ENCODE data around the gene RAB39B. TPM values are rescaled to one million over a fixed set of nuclear protein-coding genes. Genes with fewer than 3 reads are reported as not detected.
"Not testable (repeated sequence)": the region's sequence is repeated elsewhere in the genome, so short reads cannot be mapped to it uniquely, and the experiment has no call there.

Gene RAB39B
- total and polyA plus RNA-seq, 10 of the 15 experiments (the other 5 are each of a cell fraction or from before 2014, with no cell fraction given) = 1.6 to 8.6 (median 6.7) TPM

DNA sequence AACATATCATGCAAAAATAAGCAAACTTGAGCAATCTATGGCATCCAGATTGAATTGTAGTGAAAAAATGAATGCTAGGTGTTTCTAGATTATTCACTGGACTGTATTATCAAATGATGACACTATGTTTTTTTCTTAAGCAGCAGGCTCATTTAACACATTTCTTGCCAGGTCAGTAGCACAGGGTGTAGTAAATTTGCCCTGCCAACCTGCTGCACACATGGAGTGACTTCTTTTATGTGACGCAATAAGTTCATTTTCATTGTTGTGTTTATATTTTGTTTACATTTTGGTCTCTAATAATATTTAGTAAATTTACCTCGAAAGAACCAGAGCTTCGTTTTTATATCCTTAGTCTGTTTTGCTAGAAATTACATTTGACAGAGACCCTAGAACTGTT lies 38.5 kb downstream of the RAB39B start (continued):
- TF ChIP-seq ZNF274 (IDR thresholded peaks at IDR 0.05; ENCODE audit: insufficient read depth, insufficient read length) (no peak), CBX3 (IDR thresholded peaks at IDR 0.05; ENCODE audit: borderline replicate concordance, low read depth) (no peak), STAT1 (conservative IDR thresholded peaks at IDR 0.05) (no peak), SMC3 (IDR thresholded peaks at IDR 0.05; ENCODE audit: borderline replicate concordance, low read length) (no peak)
- TF ChIP-seq, protein P1, sequence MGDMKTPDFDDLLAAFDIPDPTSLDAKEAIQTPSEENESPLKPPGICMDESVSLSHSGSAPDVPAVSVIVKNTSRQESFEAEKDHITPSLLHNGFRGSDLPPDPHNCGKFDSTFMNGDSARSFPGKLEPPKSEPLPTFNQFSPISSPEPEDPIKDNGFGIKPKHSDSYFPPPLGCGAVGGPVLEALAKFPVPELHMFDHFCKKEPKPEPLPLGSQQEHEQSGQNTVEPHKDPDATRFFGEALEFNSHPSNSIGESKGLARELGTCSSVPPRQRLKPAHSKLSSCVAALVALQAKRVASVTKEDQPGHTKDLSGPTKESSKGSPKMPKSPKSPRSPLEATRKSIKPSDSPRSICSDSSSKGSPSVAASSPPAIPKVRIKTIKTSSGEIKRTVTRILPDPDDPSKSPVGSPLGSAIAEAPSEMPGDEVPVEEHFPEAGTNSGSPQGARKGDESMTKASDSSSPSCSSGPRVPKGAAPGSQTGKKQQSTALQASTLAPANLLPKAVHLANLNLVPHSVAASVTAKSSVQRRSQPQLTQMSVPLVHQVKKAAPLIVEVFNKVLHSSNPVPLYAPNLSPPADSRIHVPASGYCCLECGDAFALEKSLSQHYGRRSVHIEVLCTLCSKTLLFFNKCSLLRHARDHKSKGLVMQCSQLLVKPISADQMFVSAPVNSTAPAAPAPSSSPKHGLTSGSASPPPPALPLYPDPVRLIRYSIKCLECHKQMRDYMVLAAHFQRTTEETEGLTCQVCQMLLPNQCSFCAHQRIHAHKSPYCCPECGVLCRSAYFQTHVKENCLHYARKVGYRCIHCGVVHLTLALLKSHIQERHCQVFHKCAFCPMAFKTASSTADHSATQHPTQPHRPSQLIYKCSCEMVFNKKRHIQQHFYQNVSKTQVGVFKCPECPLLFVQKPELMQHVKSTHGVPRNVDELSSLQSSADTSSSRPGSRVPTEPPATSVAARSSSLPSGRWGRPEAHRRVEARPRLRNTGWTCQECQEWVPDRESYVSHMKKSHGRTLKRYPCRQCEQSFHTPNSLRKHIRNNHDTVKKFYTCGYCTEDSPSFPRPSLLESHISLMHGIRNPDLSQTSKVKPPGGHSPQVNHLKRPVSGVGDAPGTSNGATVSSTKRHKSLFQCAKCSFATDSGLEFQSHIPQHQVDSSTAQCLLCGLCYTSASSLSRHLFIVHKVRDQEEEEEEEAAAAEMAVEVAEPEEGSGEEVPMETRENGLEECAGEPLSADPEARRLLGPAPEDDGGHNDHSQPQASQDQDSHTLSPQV (IDR thresholded peaks at IDR 0.05) = no peak

DNA sequence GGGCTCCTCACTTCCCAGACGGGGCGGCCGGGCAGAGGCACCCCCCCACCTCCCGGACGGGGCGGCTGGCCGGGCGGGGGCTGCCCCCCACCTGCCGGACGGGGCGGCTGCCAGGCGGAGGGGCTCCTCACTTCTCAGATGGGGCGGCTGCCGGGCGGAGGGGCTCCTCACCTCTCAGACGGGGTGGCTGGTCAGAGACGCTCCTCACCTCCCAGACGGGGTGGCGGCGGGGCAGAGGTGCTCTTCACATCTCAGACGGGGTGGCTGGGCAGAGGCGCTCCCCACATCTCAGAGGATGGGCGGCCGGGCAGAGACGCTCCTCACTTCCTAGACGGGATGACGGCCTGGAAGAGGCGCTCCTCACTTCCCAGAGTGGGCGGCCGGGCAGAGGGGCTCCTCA lies 40.5 kb downstream of the RAB39B start:
- 86% methylated on average over 23 of the region's 30 CpGs for WGBS (ENCODE audit: insufficient coverage, insufficient replicate concordance, low lambda C conversion rate, missing lambda C conversion rate)
- H3K9me3 ChIP-seq (replicated peaks; ENCODE audit: control insufficient read depth, insufficient read depth, low read length); intact Hi-C loops (cut with micrococcal nuclease; ENCODE audit: unreplicated experiment); in situ Hi-C loops (cut with MboI); CTCF ChIA-PET; H2AFZ ChIP-seq (ENCODE audit: control insufficient read depth, low read depth, low read length); H4K20me1 ChIP-seq (ENCODE audit: control insufficient read depth, insufficient read depth); FAIRE-seq; SMC1A ChIA-PET (ENCODE audit: uncharacterized antibody, unreplicated experiment); H3K79me2 ChIP-seq (ENCODE audit: control insufficient read depth, insufficient read depth, low read length); POLR2A ChIA-PET; RAD21 ChIA-PET (ENCODE audit: unreplicated experiment); BruUV-seq (replicated peaks); H3K4me2 ChIP-seq (ENCODE audit: control insufficient read depth, insufficient read depth); H3K27me3 ChIP-seq (replicated peaks in 1 of 2; ENCODE audit: control insufficient read depth in 2 of 2, insufficient read depth in 2 of 2, low read length in 1 of 2); H3K27ac ChIP-seq (ENCODE audit: control insufficient read depth, insufficient read depth); ATAC-seq; H3K9ac ChIP-seq (ENCODE audit: control insufficient read depth, insufficient read depth, low read length); H3K4me3 ChIP-seq; H3K4me1 ChIP-seq (ENCODE audit: control insufficient read depth, insufficient read depth, low read length); H3K36me3 ChIP-seq (ENCODE audit: control insufficient read depth in 2 of 2, insufficient read depth in 2 of 2, low read length in 1 of 2); DNase-seq (ENCODE audit: low read depth, low spot score): not testable (repeated sequence)

All from GM12878 (cell line).